SU-DHL-6 (cell line): ENCODE data around the gene CELA1.
"Not testable (repeated sequence)": the region's sequence is repeated elsewhere in the genome, so short reads cannot be mapped to it uniquely, and the experiment has no call there.

Experiments used
- H2AFZ ChIP-seq: fragments of 200-600 bp; sonication (generic); 2 replicates; pipeline ENCODE4 v1.6.1; 2014; ENCODE audit warnings: low read depth, mild to moderate bottlenecking, moderate library complexity, mixed read lengths, antibody characterized with exemption, low read length; ENCODE audit not compliant: severe bottlenecking
- H3F3A ChIP-seq: fragments of 200-600 bp; shearing (Covaris generic); 2 replicates; pipeline ENCODE4 v1.6.0; 2016; ENCODE audit warnings: antibody characterized with exemption, mild to moderate bottlenecking; ENCODE audit not compliant: insufficient read depth
- H3K27ac ChIP-seq: fragments of 200-600 bp; sonication (generic); 2 replicates; pipeline ENCODE4 v1.5.1; 2016; ENCODE audit warnings: low read depth, mild to moderate bottlenecking, low read length, moderate library complexity, mixed read lengths
- H3K27me3 ChIP-seq: fragments of 200-600 bp; sonication (generic), shearing (Covaris generic); 2 replicates; pipeline ENCODE4 v1.6.0; 2014; ENCODE audit warnings: mild to moderate bottlenecking, low read length
- H3K36me3 ChIP-seq: fragments of 200-600 bp; sonication (generic); 2 replicates; pipeline ENCODE4 v1.6.1; 2014; ENCODE audit warnings: mild to moderate bottlenecking, low read length, mixed read lengths
- H3K4me2 ChIP-seq: fragments of 300-600, 200-600 bp; shearing (Covaris generic), sonication (generic); 2 replicates; pipeline ENCODE4 v1.6.0; 2014; ENCODE audit warnings: low read length, low read depth, mild to moderate bottlenecking; ENCODE audit not compliant: poor library complexity, severe bottlenecking
- H3K4me3 ChIP-seq: fragments of 200-600 bp; sonication (generic); 2 replicates; pipeline ENCODE4 v1.5.1; 2014; ENCODE audit warnings: antibody characterized with exemption, low read length, mild to moderate bottlenecking, mixed read lengths; ENCODE audit not compliant: insufficient read depth, poor library complexity, severe bottlenecking
- H3K79me2 ChIP-seq: fragments of 200-600 bp; sonication (generic); 2 replicates; pipeline ENCODE4 v1.6.1; 2014; ENCODE audit warnings: mild to moderate bottlenecking, low read length, moderate library complexity; ENCODE audit not compliant: insufficient read depth
- H3K9ac ChIP-seq: fragments of 200-600 bp; sonication (generic); 2 replicates; pipeline ENCODE4 v1.7.0; 2014; ENCODE audit warnings: mild to moderate bottlenecking, low read length
- H3K9me2 ChIP-seq: fragments of 200-600 bp; sonication (generic); replicated peaks from 2 replicates; pipeline ENCODE4 v1.6.1; 2014; ENCODE audit warnings: low read length; ENCODE audit not compliant: insufficient read depth
- H3K9me3 ChIP-seq: fragments of 200-600 bp; sonication (generic); 2 replicates; pipeline ENCODE4 v1.6.1; 2014; ENCODE audit warnings: low read length, mixed read lengths; ENCODE audit not compliant: insufficient read depth
- H4K20me1 ChIP-seq: fragments of 200-600 bp; sonication (generic); 2 replicates; pipeline ENCODE4 v1.6.1; 2014; ENCODE audit warnings: low read depth, mild to moderate bottlenecking, antibody characterized with exemption, low read length, moderate library complexity, mixed read lengths
- CTCF ChIP-seq: fragments of 200-600 bp; sonication (generic); IDR thresholded peaks from one replicate; pipeline ENCODE4 v1.5.1; 2017; ENCODE audit warnings: antibody characterized with exemption, mild to moderate bottlenecking, low read length, moderate library complexity; ENCODE audit not compliant: insufficient read depth, poor library complexity, severe bottlenecking
- EZH2phosphoT487 ChIP-seq: fragments of 200-600 bp; sonication (generic), shearing (Covaris generic); conservative IDR thresholded peaks from 2 replicates; pipeline ENCODE4 v1.6.1; 2018; ENCODE audit warnings: mild to moderate bottlenecking, antibody characterized with exemption, low read length, moderate library complexity, mixed read lengths

CELA1 gene

GRCh38 chr12:51307655-51308593 lies 38.6 kb downstream of the CELA1 start:
- Histone ChIP-seq H3K27ac (no peak overlapping the region), H3K4me2 (no peak overlapping the region), H3F3A (no peaks in the 10 kb centered on the region), H4K20me1 (no peaks in the 10 kb centered on the region), H3K9ac (no peak overlapping the region), H2AFZ (no peak overlapping the region), H3K4me3 (no peak overlapping the region), H3K9me2 (no peaks in the 10 kb centered on the region), H3K79me2 (no peaks in the 10 kb centered on the region), H3K27me3 (no peaks in the 10 kb centered on the region), H3K9me3 (no peaks in the 10 kb centered on the region), H3K36me3 (no peaks in the 10 kb centered on the region)
- no peak for TF ChIP-seq CTCF
- no peak for TF ChIP-seq EZH2phosphoT487

GRCh38 chr12:51306507-51306906 lies 40.0 kb downstream of the CELA1 start:
- H3K79me2 ChIP-seq = no peaks in the 10 kb centered on the region
- no peaks in the 10 kb centered on the region for H4K20me1 ChIP-seq
- no peaks in the 10 kb centered on the region for H3K9me3 ChIP-seq
- H3K27ac ChIP-seq = no peak overlapping the region
- no peaks in the 10 kb centered on the region for H3K36me3 ChIP-seq
- no peak overlapping the region for H3K4me3 ChIP-seq
- no peak overlapping the region for H2AFZ ChIP-seq
- no peak overlapping the region for H3K9ac ChIP-seq
- no peak for TF ChIP-seq EZH2phosphoT487
- no peak for TF ChIP-seq CTCF
- no peak overlapping the region for H3K4me2 ChIP-seq
- H3K9me2 ChIP-seq = no peaks in the 10 kb centered on the region
- H3K27me3 ChIP-seq = no peaks in the 10 kb centered on the region
- no peaks in the 10 kb centered on the region for H3F3A ChIP-seq

- H4K20me1 ChIP-seq, H3K9me2 ChIP-seq, H3K9me3 ChIP-seq, H2AFZ ChIP-seq, H3K27me3 ChIP-seq, H3F3A ChIP-seq, H3K79me2 ChIP-seq, H3K9ac ChIP-seq, H3K4me3 ChIP-seq, H3K36me3 ChIP-seq, H3K4me2 ChIP-seq, H3K27ac ChIP-seq: not testable (repeated sequence)
Observed at GRCh38 chr12:51300768-51301167, 45.7 kb downstream of the CELA1 start.

- Histone ChIP-seq H3K79me2 (no peaks in the 10 kb centered on the region), H2AFZ (no peak overlapping the region), H4K20me1 (no peaks in the 10 kb centered on the region), H3K36me3 (no peaks in the 10 kb centered on the region), H3K4me3 (no peak overlapping the region), H3K9me2 (no peaks in the 10 kb centered on the region), H3K27ac (no peak overlapping the region), H3K9ac (no peak overlapping the region), H3K4me2 (no peak overlapping the region), H3F3A (no peaks in the 10 kb centered on the region), H3K27me3 (no peaks in the 10 kb centered on the region), H3K9me3 (no peaks in the 10 kb centered on the region)
- TF ChIP-seq CTCF (no peak), EZH2phosphoT487 (no peak)
Observed at GRCh38 chr12:51295651-51296050, 50.8 kb downstream of the CELA1 start.

GRCh38 chr12:51294097-51294496 lies 52.4 kb downstream of the CELA1 start:
- not testable (repeated sequence) for H3K36me3 ChIP-seq, H3K4me3 ChIP-seq, H3K4me2 ChIP-seq, H3K79me2 ChIP-seq, H4K20me1 ChIP-seq, H3K9me2 ChIP-seq, H3F3A ChIP-seq, H3K9me3 ChIP-seq, H2AFZ ChIP-seq, H3K27ac ChIP-seq, H3K9ac ChIP-seq, H3K27me3 ChIP-seq
